HepG2 (cell line): ENCODE measurements around the gene MS4A15. TPM values are rescaled to one million over a fixed set of nuclear protein-coding genes. Genes with fewer than 3 reads are reported as not detected.

Source experiments
- ATAC-seq: fragments of 200-7000 bp; cut with Tn5 transposase; 3 replicates; pipeline ENCODE4 v1.9.1; 2020; ENCODE audit warnings: mild to moderate bottlenecking, moderate library complexity
- BruUV-seq: library from RNA; stranded (reverse); fragments of 400-500 nt; replicated peaks from 2 replicates; lab custom pipeline; 2021; lab: Mats Ljungman, UMichigan
- CTCF ChIA-PET: fragments of 300-600 bp; formaldehyde crosslinking; extraction: SDS; loops from one replicate; lab custom pipeline; 2021; ENCODE audit warnings: low total read pairs, inconsistent platforms, low intra/inter-chr PET ratio; lab: Yijun Ruan, JAX
- POLR2A ChIA-PET: fragments of 350-600 bp; sonication (Branson Sonifier 250); formaldehyde crosslinking; loops from one replicate; lab custom pipeline; 2020; ENCODE audit warnings: antibody characterized with exemption, inconsistent platforms; lab: Yijun Ruan, JAX
- DNase-seq: peaks from one replicate; pipeline ENCODE4 v3.0.0-alpha.2; 2015; ENCODE audit warnings: low spot score
- FAIRE-seq: peaks from 3 replicates; lab custom pipeline; 2011; peaks lifted over from hg19 to GRCh38; lab: Jason Lieb, UNC
- H2AFZ ChIP-seq: one replicate; pipeline ENCODE4 v1.6.1; 2011; ENCODE audit warnings: low read length, inconsistent platforms
- H3K27ac ChIP-seq: fragments of 300-600 bp; 3 replicates; pipeline ENCODE4 v1.8.0; 2011; ENCODE audit warnings: mixed run types, mild to moderate bottlenecking, mixed read lengths, low read length, inconsistent platforms; ENCODE audit not compliant: insufficient read depth; ENCODE audit errors: extremely low read length
- H3K27me3 ChIP-seq, 2 experiments: fragments of 200-600 bp in 1 of 2; 2 replicates in 1 of 2; 3 replicates in 1 of 2; pipeline versions ENCODE4 v1.6.0 to v1.8.0; 2011; ENCODE audit warnings: low read length in 2 of 2, mild to moderate bottlenecking in 2 of 2, moderate library complexity in 2 of 2, inconsistent platforms in 1 of 2; ENCODE audit not compliant: insufficient read depth in 2 of 2, control insufficient read depth in 1 of 2
- H3K36me3 ChIP-seq, 2 experiments: fragments of 200-600 bp in 1 of 2; replicated peaks in 1 of 2; 2 replicates in 1 of 2; 3 replicates in 1 of 2; pipeline versions ENCODE4 v1.5.1 to v1.8.0; 2011; ENCODE audit warnings: low read length in 2 of 2, inconsistent platforms in 1 of 2; ENCODE audit not compliant: insufficient read depth in 2 of 2, control insufficient read depth in 1 of 2
- H3K4me1 ChIP-seq: 2 replicates; pipeline ENCODE4 v1.5.1; 2012; ENCODE audit warnings: low read length, inconsistent platforms; ENCODE audit not compliant: insufficient read depth
- H3K4me2 ChIP-seq: 2 replicates; pipeline ENCODE4 v1.6.0; 2011; ENCODE audit warnings: low read depth, low read length, inconsistent platforms
- H3K4me3 ChIP-seq, 3 experiments: fragments of 200-600 bp in 1 of 3; sonication (generic), shearing (Covaris generic) in 1 of 3; replicated peaks in 1 of 3; 2 replicates each; pipeline ENCODE4 v1.5.1; 2011 to 2016; ENCODE audit warnings: low read length in 3 of 3, inconsistent platforms in 2 of 3, low read depth in 2 of 3, mild to moderate bottlenecking in 2 of 3, control low read depth in 1 of 3, mixed read lengths in 1 of 3; ENCODE audit not compliant: insufficient read depth in 1 of 3
- H3K79me2 ChIP-seq: one replicate; pipeline ENCODE4 v1.6.1; 2011; ENCODE audit warnings: low read length, inconsistent platforms; ENCODE audit not compliant: insufficient read depth
- H3K9ac ChIP-seq: 2 replicates; pipeline ENCODE4 v1.6.0; 2011; ENCODE audit warnings: mild to moderate bottlenecking, low read depth, low read length, inconsistent platforms; ENCODE audit not compliant: insufficient read depth
- H3K9me3 ChIP-seq: 2 replicates; pipeline ENCODE4 v1.5.1; 2012; ENCODE audit warnings: mild to moderate bottlenecking, low read length
- H4K20me1 ChIP-seq: 2 replicates; pipeline ENCODE4 v1.6.0; 2011; ENCODE audit warnings: inconsistent platforms, mild to moderate bottlenecking, low read length, moderate library complexity; ENCODE audit not compliant: insufficient read depth
- HNRNPLL ChIP-seq: fragments of 200-400 bp; formaldehyde crosslinking; IDR thresholded peaks from 2 replicates; pipeline ENCODE4 v1.6.1; 2017; ENCODE audit warnings: mild to moderate bottlenecking, low read depth, low read length; ENCODE audit not compliant: poor library complexity, severe bottlenecking
- MYC ChIP-seq: sonication (generic); formaldehyde crosslinking; IDR thresholded peaks from 2 replicates; pipeline ENCODE4 v1.9.0; 2021; ENCODE audit warnings: missing genetic modification reagents, borderline replicate concordance
- SRSF9 ChIP-seq: fragments of 200-400 bp; formaldehyde crosslinking; IDR thresholded peaks from 2 replicates; pipeline ENCODE4 v1.6.1; 2018; ENCODE audit warnings: borderline replicate concordance, mild to moderate bottlenecking, low read depth, low read length; ENCODE audit not compliant: insufficient read depth, poor library complexity, severe bottlenecking
- ZNF18 ChIP-seq: sonication (generic); formaldehyde crosslinking; IDR thresholded peaks from 2 replicates; pipeline ENCODE4 v1.8.0; 2022; ENCODE audit warnings: mild to moderate bottlenecking, missing genetic modification reagents; ENCODE audit not compliant: insufficient replicate concordance
- ZNF253 ChIP-seq: sonication (generic); formaldehyde crosslinking; IDR thresholded peaks from 2 replicates; pipeline ENCODE4 v1.8.0; 2022; ENCODE audit warnings: mild to moderate bottlenecking, missing genetic modification reagents, borderline replicate concordance
- ZNF3 ChIP-seq: IDR thresholded peaks from 2 replicates; pipeline ENCODE4 v1.7.0; 2017; ENCODE audit warnings: inconsistent platforms
- WGBS: methylation state at CpG from one replicate; pipeline ENCODE4 v1.1.6; 2017; ENCODE audit warnings: low lambda C conversion rate; 5-methylcytosine and 5-hydroxymethylcytosine counted together
- in situ Hi-C: cut with HindIII; loops from 2 replicates; pipeline ENCODE4 v1.10.0; 2017; ENCODE audit warnings: low pct_unique_long_range_greater_than_20kb; ENCODE audit not compliant: extremely low pct_ligation_motif_present
- intact Hi-C: fragments of 100-400 bp; cut with micrococcal nuclease; formaldehyde crosslinking; loops from one replicate; pipeline ENCODE4 v1.10.0; 2022; ENCODE audit not compliant: unreplicated experiment
- polyA plus RNA-seq, 8 experiments: library from polyadenylated mRNA; depleted of rRNA in 3 of 8; stranded (reverse) in 7 of 8; unstranded in 1 of 8; fragments of >200 nt; fragmentation: Illumina TruSeq in 4 of 8; extraction: Trizol in 4 of 8; gene quantifications; 2 replicates each; pipeline versions ENCODE4 v1.2.1 to v1.2.3, GENCODE V29; 2011 to 2016; ENCODE audit warnings: low read depth in 4 of 8, missing spikeins in 1 of 8, mixed read lengths in 1 of 8; ENCODE audit not compliant: insufficient read depth in 1 of 8
- total RNA-seq, 5 experiments: library from RNA; depleted of rRNA; stranded (reverse); fragments of >200 nt; fragmentation: Illumina TruSeq; extraction: Trizol; gene quantifications; 2 replicates each; pipeline ENCODE4 v1.2.3, GENCODE V29; 2016; ENCODE audit warnings: low read depth in 1 of 5

MS4A15 gene
- total and polyA plus RNA-seq, 2 of the 13 experiments (the other 11 are each of a cell fraction or from before 2014, with no cell fraction given) = not detected

GRCh38 chr11:60795291-60795690 is 38.6 kb downstream of the MS4A15 start:
- no peak for FAIRE-seq

More at GRCh38 chr11:60795291-60795690, 38.6 kb downstream of the MS4A15 start:
- intact Hi-C loops (no loop called here), in situ Hi-C loops (no loop called here)
- no peak overlapping the region for H3K4me2 ChIP-seq
- ATAC-seq = no peak
- H3K4me3 ChIP-seq = no peak overlapping the region
- no peak overlapping the region for H2AFZ ChIP-seq
- H3K27me3 ChIP-seq = peaks cover 0 to 11% of the 10 kb centered on the region in 2 experiments; a peak in 3 of 5 replicates
- no peaks in the 10 kb centered on the region for H3K4me1 ChIP-seq
- ChIA-PET POLR2A (no interaction called here), CTCF (no interaction called here)
- BruUV-seq = no TSS peak
- H3K9me3 ChIP-seq = no peaks in the 10 kb centered on the region
- H3K27ac ChIP-seq = no peak overlapping the region
- no peak for DNase-seq
- no peaks in the 10 kb centered on the region for H4K20me1 ChIP-seq
- WGBS = 14% methylated on average over 5 of the region's 6 CpGs
- TF ChIP-seq ZNF3 (no peak), HNRNPLL (no peak), MYC (CRISPR knock-in tag) (no peak), SRSF9 (no peak), ZNF253 (CRISPR knock-in tag) (no peak), ZNF18 (no peak)
- H3K36me3 ChIP-seq = no peaks in the 10 kb centered on the region
- H3K9ac ChIP-seq = no peak overlapping the region
- H3K79me2 ChIP-seq = no peaks in the 10 kb centered on the region
